GM18511 (cell line): Measurements from ENCODE around the gene THOC5.
"Not testable (repeated sequence)": the region's sequence is repeated elsewhere in the genome, so short reads cannot be mapped to it uniquely, and the experiment has no call there.

Source experiments
- ATAC-seq: cut with Tn5 transposase; IDR thresholded peaks from one replicate; pipeline ENCODE4 v1.9.1; 2021; ENCODE audit warnings: mild to moderate bottlenecking, moderate library complexity; ENCODE audit not compliant: unreplicated experiment

Gene THOC5

GRCh38 chr22:29511126-29511862, 42.3 kb downstream of the THOC5 start:
- ATAC-seq = no peak

- no peak for ATAC-seq
Observed at GRCh38 chr22:29510542-29510941, 43.0 kb downstream of the THOC5 start.

DNA sequence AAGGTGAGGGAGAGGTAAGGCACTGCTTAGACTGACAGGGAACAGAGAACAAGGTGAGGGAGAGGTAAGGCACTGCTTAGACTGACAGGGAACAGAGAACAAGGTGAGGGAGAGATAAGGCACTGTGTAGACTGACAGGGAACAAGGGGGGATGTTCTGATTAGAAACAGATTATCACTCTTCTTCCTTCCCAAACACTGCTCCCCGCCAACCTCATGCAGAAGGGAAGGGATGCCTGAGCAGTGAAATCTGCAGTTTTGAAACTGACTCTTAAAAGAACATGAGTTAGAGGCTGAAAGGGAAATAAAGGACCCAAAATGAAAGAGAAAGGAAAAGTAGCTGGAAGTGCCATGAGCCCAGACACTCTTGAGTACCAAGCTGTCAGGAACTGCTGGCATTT, 43.7 kb downstream of the THOC5 start:
- no peak for ATAC-seq

DNA sequence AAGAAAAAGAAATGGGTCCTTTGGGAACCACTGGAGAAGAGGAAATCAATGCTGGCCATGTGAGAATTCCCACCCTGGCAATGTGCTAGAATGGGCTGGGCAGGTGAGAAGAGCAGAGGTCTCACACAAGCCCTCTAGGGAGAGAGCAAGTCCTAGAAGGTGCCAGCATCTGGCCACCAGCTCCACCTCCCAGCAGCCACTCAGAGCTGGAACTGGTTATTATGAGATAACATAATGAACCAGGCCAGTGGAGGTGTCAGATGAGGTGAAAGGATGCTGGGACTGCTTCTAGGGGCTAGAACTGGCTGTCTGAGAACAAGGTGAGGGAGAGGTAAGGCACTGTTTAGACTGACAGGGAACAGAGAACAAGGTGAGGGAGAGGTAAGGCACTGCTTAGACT, 44.3 kb downstream of the THOC5 start:
- no peak for ATAC-seq

DNA sequence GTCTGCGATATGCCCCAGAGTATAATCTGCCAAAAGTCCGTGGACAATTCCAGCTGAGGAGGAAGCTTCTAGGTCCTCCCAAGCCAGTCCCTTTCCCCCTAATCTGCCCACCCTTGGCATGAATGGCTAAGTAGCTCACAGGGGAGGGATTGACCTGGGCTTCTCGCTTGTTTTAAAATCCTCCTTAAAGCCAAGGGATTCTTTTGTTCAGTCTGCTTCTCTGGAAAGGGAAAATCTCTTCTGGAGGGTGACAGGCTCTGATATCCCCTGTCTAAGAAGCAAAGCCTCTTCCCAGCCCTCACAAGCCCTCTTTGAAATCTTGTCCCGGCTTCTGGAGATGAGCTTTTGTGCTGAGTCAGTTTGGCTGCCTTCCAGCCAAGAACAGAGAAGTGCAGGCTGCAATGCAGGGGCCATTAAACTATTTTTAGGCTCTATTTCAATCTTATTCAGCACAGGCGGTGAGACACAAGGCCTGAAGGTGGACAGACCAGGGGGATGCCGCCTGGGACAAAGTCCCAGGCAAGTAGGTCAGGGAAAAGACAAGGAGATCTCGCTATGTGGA, 49.7 kb downstream of the THOC5 start:
- no peak for ATAC-seq

DNA sequence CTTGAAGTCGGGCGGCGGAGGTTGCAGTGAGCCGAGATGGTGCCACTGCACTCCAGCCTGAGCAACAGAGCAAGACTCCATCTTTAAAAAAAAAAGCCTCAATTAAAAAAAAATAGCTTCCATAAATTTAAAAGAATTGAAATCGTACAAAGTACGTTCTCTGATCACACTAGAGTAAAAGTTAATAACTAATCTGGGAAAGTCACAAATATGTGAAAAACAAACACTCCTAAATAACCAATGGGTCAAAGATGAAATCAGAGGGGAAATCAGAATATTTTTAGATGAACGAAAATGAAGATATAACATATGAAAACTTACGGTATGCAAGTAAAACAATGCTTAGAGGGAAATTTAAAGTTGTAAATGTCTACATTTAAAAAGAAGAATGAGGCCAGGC, 53.7 kb downstream of the THOC5 start:
- no peak for ATAC-seq

- no peak for ATAC-seq
Observed at GRCh38 chr22:29493636-29494035, 59.9 kb downstream of the THOC5 start.

- no peak for ATAC-seq
Observed at GRCh38 chr22:29491012-29491411, 62.5 kb downstream of the THOC5 start.

DNA sequence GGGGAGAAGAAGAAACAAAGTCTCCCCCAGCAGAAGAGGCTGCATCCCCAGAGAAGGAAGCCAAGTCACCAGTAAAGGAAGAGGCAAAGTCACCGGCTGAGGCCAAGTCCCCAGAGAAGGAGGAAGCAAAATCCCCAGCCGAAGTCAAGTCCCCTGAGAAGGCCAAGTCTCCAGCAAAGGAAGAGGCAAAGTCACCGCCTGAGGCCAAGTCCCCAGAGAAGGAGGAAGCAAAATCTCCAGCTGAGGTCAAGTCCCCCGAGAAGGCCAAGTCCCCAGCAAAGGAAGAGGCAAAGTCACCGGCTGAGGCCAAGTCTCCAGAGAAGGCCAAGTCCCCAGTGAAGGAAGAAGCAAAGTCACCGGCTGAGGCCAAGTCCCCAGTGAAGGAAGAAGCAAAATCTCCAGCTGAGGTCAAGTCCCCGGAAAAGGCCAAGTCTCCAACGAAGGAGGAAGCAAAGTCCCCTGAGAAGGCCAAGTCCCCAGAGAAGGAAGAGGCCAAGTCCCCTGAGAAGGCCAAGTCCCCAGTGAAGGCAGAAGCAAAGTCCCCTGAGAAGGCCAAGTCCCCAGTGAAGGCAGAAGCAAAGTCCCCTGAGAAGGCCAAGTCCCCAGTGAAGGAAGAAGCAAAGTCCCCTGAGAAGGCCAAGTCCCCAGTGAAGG, 64.3 kb downstream of the THOC5 start:
- ATAC-seq = not testable (repeated sequence)

DNA sequence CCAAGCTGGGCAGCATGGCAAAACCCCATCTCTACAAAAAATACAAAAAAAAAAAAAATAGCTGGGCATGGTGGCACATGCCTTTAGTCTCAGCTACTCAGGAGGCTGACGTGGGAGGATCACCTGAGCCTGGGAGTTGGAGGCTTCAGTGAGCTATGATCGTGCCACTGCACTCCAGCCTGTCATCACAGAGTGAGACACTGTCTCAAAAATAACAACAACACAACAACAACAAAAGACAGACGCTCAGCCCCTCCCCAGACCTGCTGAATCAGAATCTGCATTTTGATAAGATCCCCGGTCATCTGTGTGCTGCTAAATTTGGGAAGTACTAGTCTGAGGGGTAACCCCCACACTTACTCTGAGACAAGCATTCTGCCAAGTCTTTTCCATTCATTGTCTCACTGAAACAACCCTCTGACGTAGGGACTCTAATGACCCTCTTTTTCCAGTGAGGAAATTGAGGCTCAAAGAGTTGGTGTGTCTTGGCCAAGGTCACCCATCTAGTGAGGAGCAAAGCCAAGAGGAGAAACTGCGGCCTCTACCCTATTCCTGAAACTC, 66.1 kb downstream of the THOC5 start:
- no peak for ATAC-seq

- ATAC-seq = no peak
Observed at GRCh38 chr22:29485448-29485847, 68.1 kb downstream of the THOC5 start.

DNA sequence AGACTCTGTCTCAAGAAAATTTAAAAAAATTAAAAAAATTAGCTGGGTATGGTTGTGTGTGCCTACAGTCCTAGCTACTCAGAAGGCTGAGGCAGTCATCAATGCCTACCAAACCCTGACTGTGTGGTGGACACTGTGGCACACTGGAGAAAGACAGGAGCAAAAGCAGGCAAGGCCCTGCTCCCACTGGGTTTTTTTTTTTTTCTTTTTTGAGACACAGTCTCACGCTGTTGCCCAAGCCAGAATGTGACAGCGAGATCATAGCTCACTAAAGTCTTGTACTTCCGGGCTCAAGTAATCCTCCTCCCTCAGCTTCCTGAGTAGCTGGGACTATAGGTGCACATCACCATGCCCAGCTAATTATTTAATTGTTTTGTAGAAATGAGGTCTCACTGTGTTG, 68.9 kb downstream of the THOC5 start:
- no peak for ATAC-seq

- no peak for ATAC-seq
Observed at GRCh38 chr22:29483254-29483653, 70.3 kb downstream of the THOC5 start.

DNA sequence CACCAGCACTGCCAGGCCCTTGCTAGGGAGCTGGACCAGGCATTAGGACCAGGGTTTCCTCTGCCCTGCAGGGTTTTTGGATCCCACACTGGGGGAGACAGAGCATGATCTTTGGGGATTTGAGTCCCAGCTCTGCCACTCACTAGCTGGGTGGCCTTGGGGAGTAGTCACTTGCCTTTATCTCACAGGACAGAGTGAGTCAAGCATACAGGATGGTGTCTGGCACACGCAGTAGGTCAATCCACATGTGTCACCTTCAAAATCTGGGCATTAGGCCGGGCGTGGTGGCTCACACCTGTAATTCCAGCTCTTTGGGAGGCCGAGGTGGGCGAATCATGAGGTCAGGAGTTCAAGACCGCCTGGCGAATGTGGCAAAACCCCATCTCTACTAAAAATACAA, 70.8 kb downstream of the THOC5 start:
- no peak for ATAC-seq

GRCh38 chr22:29482253-29482652, 71.3 kb downstream of the THOC5 start:
- ATAC-seq = no peak

- ATAC-seq = no peak
Observed at GRCh38 chr22:29481265-29482000, 72.1 kb downstream of the THOC5 start.

GRCh38 chr22:29480512-29481264, 72.9 kb downstream of the THOC5 start:
- no peak for ATAC-seq

DNA sequence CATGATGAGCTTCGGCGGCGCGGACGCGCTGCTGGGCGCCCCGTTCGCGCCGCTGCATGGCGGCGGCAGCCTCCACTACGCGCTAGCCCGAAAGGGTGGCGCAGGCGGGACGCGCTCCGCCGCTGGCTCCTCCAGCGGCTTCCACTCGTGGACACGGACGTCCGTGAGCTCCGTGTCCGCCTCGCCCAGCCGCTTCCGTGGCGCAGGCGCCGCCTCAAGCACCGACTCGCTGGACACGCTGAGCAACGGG, 73.4 kb downstream of the THOC5 start:
- ATAC-seq = no peak

DNA sequence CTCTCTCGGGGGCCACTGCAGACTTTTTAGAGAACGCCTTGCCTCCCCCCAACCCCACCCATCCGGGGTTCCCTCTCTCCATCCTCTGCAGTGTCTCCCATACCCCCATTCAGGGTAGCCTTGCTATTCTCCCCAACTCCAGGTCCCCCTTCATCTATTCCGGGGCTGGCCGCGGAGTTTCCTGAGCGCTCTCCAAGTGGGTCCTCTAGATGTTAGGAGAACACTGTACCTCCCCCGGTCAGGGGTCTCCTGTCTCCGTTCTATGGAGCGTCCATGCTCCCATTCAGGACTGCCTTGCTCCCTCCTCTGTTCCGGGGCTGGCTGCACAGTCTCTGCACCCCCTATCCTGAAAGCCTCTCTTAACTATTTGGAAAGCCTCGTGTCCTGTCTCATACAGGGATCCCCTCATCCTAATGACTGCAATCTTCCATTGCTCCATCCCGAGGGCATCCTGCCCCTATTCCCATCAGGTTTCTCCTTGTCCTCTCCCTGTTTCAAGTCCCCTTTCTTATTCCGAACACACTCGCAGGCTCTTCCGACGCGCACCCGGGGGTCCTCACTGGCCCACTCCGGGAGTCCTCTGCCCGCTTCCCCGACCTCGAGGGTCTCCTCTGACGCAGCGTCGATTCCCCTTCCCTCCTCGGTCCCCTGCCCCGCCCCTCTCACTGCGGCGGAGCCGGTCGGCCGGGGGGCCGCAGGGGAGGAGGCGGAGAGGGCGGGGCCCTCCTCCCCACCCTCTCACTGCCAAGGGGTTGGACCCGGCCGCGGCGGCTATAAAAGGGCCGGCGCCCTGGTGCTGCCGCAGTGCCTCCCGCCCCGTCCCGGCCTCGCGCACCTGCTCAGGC, 73.9 kb downstream of the THOC5 start, which contains the start of gene NEFH:
NEFH (plus strand) TSS at position 802 of the 845 bp plus-strand sequence. CDS start 45 bp downstream, outside the sequence.
- no peak for ATAC-seq
